ENCODE results near the gene FGF7.
"Not testable (repeated sequence)": the region's sequence is repeated elsewhere in the genome, so short reads cannot be mapped to it uniquely, and the experiment has no call there.

The FGF7 gene

DNA sequence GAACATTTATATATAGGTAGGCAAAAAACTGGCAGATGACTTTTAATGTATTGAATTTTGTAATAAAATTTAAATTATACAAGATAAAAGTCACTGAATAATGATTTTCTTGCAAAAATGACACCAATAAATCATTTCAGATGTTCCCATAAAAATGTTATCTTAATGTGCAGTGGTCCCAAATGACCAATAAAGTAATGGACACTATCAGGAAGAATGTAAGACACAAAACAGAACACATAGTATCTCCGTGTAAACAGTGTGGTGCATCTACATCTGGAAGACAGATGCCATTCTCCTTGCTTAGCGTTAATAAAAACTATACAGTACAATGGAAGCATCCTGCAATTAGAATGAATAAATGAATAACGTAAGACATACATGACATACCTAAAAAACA, 41.5 kb downstream of the FGF7 start:
- no peak overlapping the region for H3K27ac ChIP-seq (ENCODE audit: low read depth, low read length)
- peaks cover 0 to 46% (median 21%) of the 10 kb centered on the region in 5 donors for H3K4me1 ChIP-seq (ENCODE audit: control insufficient read depth in 5 of 5, insufficient read depth in 5 of 5, low read length in 5 of 5)

DNA sequence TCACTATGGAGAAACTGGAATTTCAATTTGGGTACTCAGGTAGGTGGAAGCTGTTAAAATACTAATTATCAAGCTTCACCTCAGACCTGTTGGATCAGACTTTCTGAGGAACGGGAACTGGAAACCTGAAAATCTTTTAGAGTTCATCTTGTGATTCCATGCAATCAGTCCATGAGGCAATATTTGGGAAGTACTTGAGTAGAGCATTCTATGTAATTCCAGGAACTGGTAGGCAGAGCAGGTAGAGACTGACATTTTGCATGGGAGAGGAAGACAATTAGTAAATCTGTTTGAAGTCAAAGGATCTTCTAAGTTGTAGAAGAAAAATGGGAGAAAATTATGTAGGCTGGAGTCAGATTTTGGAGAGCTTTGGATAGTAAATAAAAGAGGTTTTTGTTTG, 43.1 kb downstream of the FGF7 start:
- H3K27ac ChIP-seq (ENCODE audit: low read depth, low read length) = peak overlapping the region; percentile 63
- peaks cover 0 to 41% (median 18%) of the 10 kb centered on the region in 5 donors for H3K4me1 ChIP-seq (ENCODE audit: control insufficient read depth in 5 of 5, insufficient read depth in 5 of 5, low read length in 5 of 5)
- H3K36me3 ChIP-seq (ENCODE audit: control insufficient read depth in 5 of 5, insufficient read depth in 5 of 5, low read length in 5 of 5) = no peaks in the 10 kb centered on the region
- H3K27me3 ChIP-seq (ENCODE audit: control insufficient read depth in 5 of 5, insufficient read depth in 4 of 5, low read length in 5 of 5) = no peaks in the 10 kb centered on the region
- H3K9ac ChIP-seq (ENCODE audit: low read length in 5 of 5) = peak overlapping the region in 1 of 5 donors; percentile 24
- H3K4me3 ChIP-seq (ENCODE audit: low read depth in 1 of 5, low read length in 5 of 5) = peak overlapping the region in 1 of 5 donors; percentile 30
- H3K9me3 ChIP-seq (ENCODE audit: control insufficient read depth in 5 of 5, low read length in 5 of 5) = no peaks in the 10 kb centered on the region

More for the DNA sequence above, 41.5 kb downstream of the FGF7 start:
- no peaks in the 10 kb centered on the region for H3K36me3 ChIP-seq (ENCODE audit: control insufficient read depth in 5 of 5, insufficient read depth in 5 of 5, low read length in 5 of 5)
- no peaks in the 10 kb centered on the region for H3K27me3 ChIP-seq (ENCODE audit: control insufficient read depth in 5 of 5, insufficient read depth in 4 of 5, low read length in 5 of 5)
- H3K9ac ChIP-seq (ENCODE audit: low read length in 5 of 5) = no peak overlapping the region
- no peaks in the 10 kb centered on the region for H3K9me3 ChIP-seq (ENCODE audit: control insufficient read depth in 5 of 5, low read length in 5 of 5)
- no peak overlapping the region for H3K4me3 ChIP-seq (ENCODE audit: low read depth in 1 of 5, low read length in 5 of 5)

- peaks cover 0 to 28% (median 7%) of the 10 kb centered on the region in 5 donors for H3K4me1 ChIP-seq (ENCODE audit: control insufficient read depth in 5 of 5, insufficient read depth in 5 of 5, low read length in 5 of 5)
- H3K27ac ChIP-seq (ENCODE audit: low read depth, low read length) = peak overlapping the region; percentile 63
- no peaks in the 10 kb centered on the region for H3K27me3 ChIP-seq (ENCODE audit: control insufficient read depth in 5 of 5, insufficient read depth in 4 of 5, low read length in 5 of 5)
- no peaks in the 10 kb centered on the region for H3K9me3 ChIP-seq (ENCODE audit: control insufficient read depth in 5 of 5, low read length in 5 of 5)
- peak overlapping the region in 1 of 5 donors; percentile 9 for H3K4me3 ChIP-seq (ENCODE audit: low read depth in 1 of 5, low read length in 5 of 5)
- no peak overlapping the region for H3K9ac ChIP-seq (ENCODE audit: low read length in 5 of 5)
- no peaks in the 10 kb centered on the region for H3K36me3 ChIP-seq (ENCODE audit: control insufficient read depth in 5 of 5, insufficient read depth in 5 of 5, low read length in 5 of 5)
These were observed 44.9 kb downstream of the FGF7 start for GRCh38 chr15:49467746-49468480.

DNA sequence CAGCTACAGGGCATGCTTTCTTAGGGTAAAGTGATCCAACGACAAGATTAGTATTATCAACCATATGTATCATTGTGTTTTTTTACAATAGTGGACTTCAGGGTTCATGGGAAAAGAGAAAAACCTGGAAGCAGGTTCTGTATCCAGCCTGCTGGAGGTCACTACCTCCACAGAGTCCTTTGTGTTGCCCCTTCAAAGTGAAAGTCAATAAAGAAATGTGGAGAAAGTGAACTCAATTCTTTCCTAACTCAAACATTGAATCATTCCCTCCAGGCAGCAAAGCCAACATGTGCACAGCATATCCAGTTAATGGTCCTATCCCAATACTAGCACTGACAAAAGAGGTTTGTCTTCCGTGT, 45.4 kb downstream of the FGF7 start:
- H3K9ac ChIP-seq (ENCODE audit: low read length in 5 of 5) = no peak overlapping the region
- H3K4me3 ChIP-seq (ENCODE audit: low read depth in 1 of 5, low read length in 5 of 5) = peak overlapping the region in 2 of 5 donors; percentile 1 to 9
- H3K27ac ChIP-seq (ENCODE audit: low read depth, low read length) = peak overlapping the region; percentile 63
- H3K27me3 ChIP-seq (ENCODE audit: control insufficient read depth in 5 of 5, insufficient read depth in 4 of 5, low read length in 5 of 5) = no peaks in the 10 kb centered on the region
- H3K9me3 ChIP-seq (ENCODE audit: control insufficient read depth in 5 of 5, low read length in 5 of 5) = no peaks in the 10 kb centered on the region
- H3K36me3 ChIP-seq (ENCODE audit: control insufficient read depth in 5 of 5, insufficient read depth in 5 of 5, low read length in 5 of 5) = no peaks in the 10 kb centered on the region
- peaks cover 0 to 26% (median 7%) of the 10 kb centered on the region in 5 donors for H3K4me1 ChIP-seq (ENCODE audit: control insufficient read depth in 5 of 5, insufficient read depth in 5 of 5, low read length in 5 of 5)

- not testable (repeated sequence) for H3K27ac ChIP-seq (ENCODE audit: low read depth, low read length); H3K9me3 ChIP-seq (ENCODE audit: control insufficient read depth in 5 of 5, low read length in 5 of 5); H3K27me3 ChIP-seq (ENCODE audit: control insufficient read depth in 5 of 5, insufficient read depth in 4 of 5, low read length in 5 of 5); H3K36me3 ChIP-seq (ENCODE audit: control insufficient read depth in 5 of 5, insufficient read depth in 5 of 5, low read length in 5 of 5); H3K4me3 ChIP-seq (ENCODE audit: low read depth in 1 of 5, low read length in 5 of 5); H3K9ac ChIP-seq (ENCODE audit: low read length in 5 of 5)
- peaks cover 0 to 21% (median 7%) of the 10 kb centered on the region in 5 donors for H3K4me1 ChIP-seq (ENCODE audit: control insufficient read depth in 5 of 5, insufficient read depth in 5 of 5, low read length in 5 of 5)
These were observed 48.2 kb downstream of the FGF7 start for GRCh38 chr15:49471248-49471647.

DNA sequence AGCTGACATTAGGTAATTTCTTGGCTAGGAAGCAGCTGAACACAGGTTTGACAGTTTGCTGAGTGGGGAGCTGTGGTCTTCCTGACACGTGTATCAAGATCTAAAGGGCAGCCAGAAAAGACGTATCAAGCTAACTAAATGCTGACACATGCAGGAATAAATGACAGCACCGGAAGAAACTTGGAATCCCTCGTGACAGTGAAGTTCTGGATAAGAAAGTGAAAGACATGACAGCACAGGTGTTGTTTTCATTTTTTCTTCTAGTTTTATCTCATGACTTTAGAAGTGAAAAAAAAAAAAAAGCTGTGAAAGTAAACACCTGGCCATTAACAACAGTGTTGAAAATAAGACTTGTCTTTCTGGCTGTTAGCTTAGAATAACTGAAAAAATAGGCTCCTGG, 48.7 kb downstream of the FGF7 start:
- Histone ChIP-seq H3K4me3 (ENCODE audit: low read depth in 1 of 5, low read length in 5 of 5) (no peak overlapping the region), H3K27me3 (ENCODE audit: control insufficient read depth in 5 of 5, insufficient read depth in 4 of 5, low read length in 5 of 5) (no peaks in the 10 kb centered on the region)

GRCh38 chr15:49472338-49472737, 49.3 kb downstream of the FGF7 start:
- Histone ChIP-seq H3K4me3 (ENCODE audit: low read depth in 1 of 5, low read length in 5 of 5) (no peak overlapping the region), H3K27me3 (ENCODE audit: control insufficient read depth in 5 of 5, insufficient read depth in 4 of 5, low read length in 5 of 5) (no peaks in the 10 kb centered on the region), H3K9me3 (ENCODE audit: control insufficient read depth in 5 of 5, low read length in 5 of 5) (no peaks in the 10 kb centered on the region)

More for the DNA sequence above, 48.7 kb downstream of the FGF7 start:
- no peak overlapping the region for H3K9ac ChIP-seq (ENCODE audit: low read length in 5 of 5)
- peaks cover 0 to 20% (median 5%) of the 10 kb centered on the region in 5 donors for H3K4me1 ChIP-seq (ENCODE audit: control insufficient read depth in 5 of 5, insufficient read depth in 5 of 5, low read length in 5 of 5)
- no peaks in the 10 kb centered on the region for H3K36me3 ChIP-seq (ENCODE audit: control insufficient read depth in 5 of 5, insufficient read depth in 5 of 5, low read length in 5 of 5)
- H3K9me3 ChIP-seq (ENCODE audit: control insufficient read depth in 5 of 5, low read length in 5 of 5) = no peaks in the 10 kb centered on the region
- no peak overlapping the region for H3K27ac ChIP-seq (ENCODE audit: low read depth, low read length)

DNA sequence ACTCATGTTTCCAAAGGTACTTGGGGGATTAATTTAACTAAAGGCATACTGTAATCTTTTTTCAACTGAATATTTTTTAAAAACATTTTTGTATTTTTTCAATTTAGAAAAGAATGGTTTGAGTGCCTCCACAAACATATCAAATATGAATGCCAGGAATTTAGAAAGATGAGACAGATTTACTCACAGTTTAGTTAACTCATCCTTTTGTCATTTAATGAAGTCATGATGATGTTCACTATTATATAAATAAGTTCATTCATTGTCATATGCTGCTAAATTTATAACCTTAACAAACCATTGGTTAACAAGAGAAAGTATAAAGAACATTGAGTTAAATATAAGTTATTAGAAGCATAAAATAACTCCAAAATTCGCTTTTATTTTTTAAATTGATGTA, 50.0 kb downstream of the FGF7 start:
- H3K9me3 ChIP-seq (ENCODE audit: control insufficient read depth in 5 of 5, low read length in 5 of 5) = no peaks in the 10 kb centered on the region
- no peaks in the 10 kb centered on the region for H3K27me3 ChIP-seq (ENCODE audit: control insufficient read depth in 5 of 5, insufficient read depth in 4 of 5, low read length in 5 of 5)
- peaks cover 0 to 7% (median 5%) of the 10 kb centered on the region in 5 donors for H3K4me1 ChIP-seq (ENCODE audit: control insufficient read depth in 5 of 5, insufficient read depth in 5 of 5, low read length in 5 of 5)
- no peak overlapping the region for H3K27ac ChIP-seq (ENCODE audit: low read depth, low read length)
- no peak overlapping the region for H3K9ac ChIP-seq (ENCODE audit: low read length in 5 of 5)
- H3K36me3 ChIP-seq (ENCODE audit: control insufficient read depth in 5 of 5, insufficient read depth in 5 of 5, low read length in 5 of 5) = no peaks in the 10 kb centered on the region
- H3K4me3 ChIP-seq (ENCODE audit: low read depth in 1 of 5, low read length in 5 of 5) = no peak overlapping the region

More at GRCh38 chr15:49472338-49472737, 49.3 kb downstream of the FGF7 start:
- Histone ChIP-seq H3K36me3 (ENCODE audit: control insufficient read depth in 5 of 5, insufficient read depth in 5 of 5, low read length in 5 of 5) (no peaks in the 10 kb centered on the region), H3K27ac (ENCODE audit: low read depth, low read length) (no peak overlapping the region), H3K4me1 (ENCODE audit: control insufficient read depth in 5 of 5, insufficient read depth in 5 of 5, low read length in 5 of 5) (peaks cover 0 to 14% (median 5%) of the 10 kb centered on the region in 5 donors), H3K9ac (ENCODE audit: low read length in 5 of 5) (no peak overlapping the region)

- not testable (repeated sequence) for H3K27ac ChIP-seq (ENCODE audit: low read depth, low read length); H3K9ac ChIP-seq (ENCODE audit: low read length in 5 of 5); H3K27me3 ChIP-seq (ENCODE audit: control insufficient read depth in 5 of 5, insufficient read depth in 4 of 5, low read length in 5 of 5); H3K4me1 ChIP-seq (ENCODE audit: control insufficient read depth in 5 of 5, insufficient read depth in 5 of 5, low read length in 5 of 5); H3K9me3 ChIP-seq (ENCODE audit: control insufficient read depth in 5 of 5, low read length in 5 of 5); H3K4me3 ChIP-seq (ENCODE audit: low read depth in 1 of 5, low read length in 5 of 5); H3K36me3 ChIP-seq (ENCODE audit: control insufficient read depth in 5 of 5, insufficient read depth in 5 of 5, low read length in 5 of 5)
These were observed 55.0 kb downstream of the FGF7 start for GRCh38 chr15:49478021-49478420.

- H3K27ac ChIP-seq (ENCODE audit: low read depth, low read length); H3K4me3 ChIP-seq (ENCODE audit: low read depth in 1 of 5, low read length in 5 of 5); H3K9me3 ChIP-seq (ENCODE audit: control insufficient read depth in 5 of 5, low read length in 5 of 5); H3K36me3 ChIP-seq (ENCODE audit: control insufficient read depth in 5 of 5, insufficient read depth in 5 of 5, low read length in 5 of 5); H3K4me1 ChIP-seq (ENCODE audit: control insufficient read depth in 5 of 5, insufficient read depth in 5 of 5, low read length in 5 of 5); H3K27me3 ChIP-seq (ENCODE audit: control insufficient read depth in 5 of 5, insufficient read depth in 4 of 5, low read length in 5 of 5); H3K9ac ChIP-seq (ENCODE audit: low read length in 5 of 5): not testable (repeated sequence)
These were observed 55.9 kb downstream of the FGF7 start for GRCh38 chr15:49478982-49479381.

All from subcutaneous abdominal adipose tissue (tissue), 5 donors.